Tibial nerve (tissue), 4 donors: ENCODE measurements around the gene MYH7. TPM values are rescaled to one million over a fixed set of nuclear protein-coding genes. Genes with fewer than 3 reads are reported as not detected.

Experiments used
- DNase-seq, 2 donors: peaks; one replicate each; pipeline ENCODE4 v3.0.0-alpha.2; 2019; ENCODE audit warnings: low spot score in 2 of 2
- H3K27ac ChIP-seq, 4 donors: fragments of 200-600 bp; sonication (generic) in 3 of 4; one replicate each; pipeline ENCODE4 v1.5.1; 2017 to 2019; ENCODE audit warnings: mild to moderate bottlenecking in 1 of 4
- H3K27me3 ChIP-seq, 2 donors: fragments of 200-600 bp; sonication (generic) in 1 of 2; one replicate each; pipeline versions ENCODE4 v1.5.1 to v1.6.0; 2017 to 2019
- H3K36me3 ChIP-seq, 3 donors: fragments of 200-600 bp; sonication (generic); one replicate each; pipeline ENCODE4 v1.5.1; 2018 to 2019
- H3K4me1 ChIP-seq, 4 donors: fragments of 200-600 bp; sonication (generic) in 3 of 4; one replicate each; pipeline ENCODE4 v1.5.1; 2017 to 2019
- H3K4me3 ChIP-seq, 4 donors: fragments of 200-600 bp; sonication (generic) in 3 of 4; one replicate each; pipeline ENCODE4 v1.5.1; 2017 to 2019; ENCODE audit warnings: mild to moderate bottlenecking in 1 of 4, moderate library complexity in 1 of 4
- H3K9me3 ChIP-seq, 4 donors: fragments of 200-600 bp; sonication (generic) in 3 of 4; one replicate each; pipeline ENCODE4 v1.5.1; 2017 to 2019
- CTCF ChIP-seq, 5 experiments: fragments of 200-600 bp in 3 of 5; fragments of 450-650 bp in 2 of 5; sonication (generic) in 3 of 5; IDR thresholded peaks; one replicate each; pipeline ENCODE4 v1.5.1; 2016 to 2019; ENCODE audit warnings: antibody characterized with exemption in 5 of 5, mild to moderate bottlenecking in 3 of 5, moderate library complexity in 2 of 5
- EP300 ChIP-seq, 2 donors: sonication (generic); formaldehyde crosslinking; IDR thresholded peaks; one replicate each; pipeline ENCODE4 v1.6.1; 2017; ENCODE audit warnings: antibody characterized with exemption in 2 of 2, mild to moderate bottlenecking in 1 of 2
- POLR2A ChIP-seq, 2 donors: fragments of 450-650 bp; IDR thresholded peaks; one replicate each; pipeline ENCODE4 v1.6.1; 2017; ENCODE audit warnings: antibody characterized with exemption in 2 of 2, mild to moderate bottlenecking in 2 of 2, moderate library complexity in 2 of 2
- WGBS, 2 donors: methylation state at CpG; one replicate each; pipeline ENCODE4 v1.1.5; 2018; 5-methylcytosine and 5-hydroxymethylcytosine counted together
- total RNA-seq, 4 donors: library from RNA; depleted of rRNA; stranded (reverse); fragments of >200 nt; gene quantifications; one replicate each; pipeline ENCODE4 v1.1.0, GENCODE V29; 2016

Gene MYH7
- total RNA-seq, 4 donors from 2014 or later: 0.90 TPM; not detected in 3

DNA sequence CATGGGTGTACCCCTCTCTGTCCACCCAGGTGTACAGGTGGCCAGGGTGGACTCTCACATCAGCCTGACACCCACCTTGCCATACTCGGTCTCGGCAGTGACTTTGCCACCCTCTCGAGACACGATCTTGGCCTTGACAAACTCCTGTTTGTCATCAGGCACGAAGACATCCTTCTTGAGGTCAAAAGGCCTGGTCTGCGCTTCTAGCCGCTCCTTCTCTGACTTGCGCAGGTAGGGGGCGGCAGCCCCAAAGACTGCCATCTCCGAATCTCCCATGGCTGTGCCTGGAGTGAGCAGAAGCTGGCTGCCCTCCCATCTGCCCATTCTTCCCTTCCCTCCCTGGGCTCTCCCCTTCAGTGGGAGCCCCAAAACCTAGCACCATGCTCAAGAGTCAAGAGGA is 2.0 kb downstream of the MYH7 start:
- Histone ChIP-seq H3K4me3 (no peak overlapping the region), H3K36me3 (no peaks in the 10 kb centered on the region), H3K27me3 (no peaks in the 10 kb centered on the region), H3K9me3 (no peaks in the 10 kb centered on the region), H3K27ac (no peak overlapping the region), H3K4me1 (no peaks in the 10 kb centered on the region)
- TF ChIP-seq POLR2A (IDR thresholded peaks at IDR 0.05): no peak
- TF ChIP-seq CTCF (IDR thresholded peaks at IDR 0.05): no peak
- no peak for TF ChIP-seq EP300 (IDR thresholded peaks at IDR 0.05)
- DNase-seq: no peak
- 77 to 86% methylated on average over 9 to 10 of the region's 10 CpGs for WGBS, 2 donors

- no peak overlapping the region for H3K27ac ChIP-seq
- no peaks in the 10 kb centered on the region for H3K4me1 ChIP-seq
- TF ChIP-seq CTCF (IDR thresholded peaks at IDR 0.05): no peak
- TF ChIP-seq POLR2A (IDR thresholded peaks at IDR 0.05): no peak
- TF ChIP-seq EP300 (IDR thresholded peaks at IDR 0.05): no peak
- H3K4me3 ChIP-seq: no peak overlapping the region
- no peak for DNase-seq
- H3K9me3 ChIP-seq: no peaks in the 10 kb centered on the region
- 84 to 85% methylated on average over 10 of the region's 10 CpGs for WGBS, 2 donors
- no peaks in the 10 kb centered on the region for H3K36me3 ChIP-seq
- H3K27me3 ChIP-seq: no peaks in the 10 kb centered on the region
Measured at GRCh38 chr14:23432946-23433345, 2.5 kb downstream of the MYH7 start.

DNA sequence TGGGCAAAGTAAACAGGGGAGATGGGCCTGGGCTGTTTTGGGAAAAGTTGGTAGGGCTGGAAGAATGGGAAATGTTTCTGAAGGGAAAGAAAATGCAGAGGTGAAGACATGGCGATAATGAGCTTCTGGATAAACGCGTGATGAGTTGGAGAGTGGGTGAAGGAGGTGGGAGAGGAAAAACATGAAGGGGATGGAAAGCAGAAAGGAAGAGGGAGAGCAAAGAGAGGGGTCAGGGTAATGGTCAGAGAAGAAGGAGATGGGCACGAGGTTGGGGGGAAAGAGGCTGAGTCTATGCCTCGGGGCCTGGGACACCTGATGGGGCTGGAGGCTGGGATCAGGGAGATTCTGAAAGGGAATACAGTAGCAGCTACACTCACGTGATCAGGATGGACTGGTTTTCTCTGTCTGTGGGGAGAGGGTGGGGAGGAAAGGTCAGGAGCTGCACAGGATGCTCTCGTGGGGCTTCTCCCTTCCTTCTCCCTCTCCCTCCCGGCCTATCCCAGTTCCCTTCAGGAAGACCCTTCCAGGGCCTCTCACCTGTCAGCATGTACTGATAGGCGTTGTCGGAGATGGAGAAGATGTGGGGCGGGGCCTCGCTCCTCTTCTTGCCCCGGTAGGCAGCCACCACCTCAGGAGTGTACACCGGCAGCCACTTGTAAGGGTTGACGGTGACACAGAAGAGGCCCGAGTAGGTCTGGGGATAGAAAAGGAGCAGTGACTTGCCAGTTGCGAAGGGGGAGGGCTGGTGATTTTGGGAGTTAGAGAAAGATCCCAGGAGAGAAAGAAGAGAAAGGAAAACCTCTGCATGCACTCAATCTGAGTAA is 3.1 kb downstream of the MYH7 start:
- Histone ChIP-seq H3K27ac (no peak overlapping the region), H3K27me3 (no peaks in the 10 kb centered on the region), H3K4me3 (no peak overlapping the region), H3K4me1 (no peaks in the 10 kb centered on the region), H3K36me3 (no peaks in the 10 kb centered on the region), H3K9me3 (no peaks in the 10 kb centered on the region)
- DNase-seq: no peak
- TF ChIP-seq CTCF (IDR thresholded peaks at IDR 0.05): no peak
- 84% methylated on average over 17 of the region's 17 CpGs for WGBS, 2 donors

DNA sequence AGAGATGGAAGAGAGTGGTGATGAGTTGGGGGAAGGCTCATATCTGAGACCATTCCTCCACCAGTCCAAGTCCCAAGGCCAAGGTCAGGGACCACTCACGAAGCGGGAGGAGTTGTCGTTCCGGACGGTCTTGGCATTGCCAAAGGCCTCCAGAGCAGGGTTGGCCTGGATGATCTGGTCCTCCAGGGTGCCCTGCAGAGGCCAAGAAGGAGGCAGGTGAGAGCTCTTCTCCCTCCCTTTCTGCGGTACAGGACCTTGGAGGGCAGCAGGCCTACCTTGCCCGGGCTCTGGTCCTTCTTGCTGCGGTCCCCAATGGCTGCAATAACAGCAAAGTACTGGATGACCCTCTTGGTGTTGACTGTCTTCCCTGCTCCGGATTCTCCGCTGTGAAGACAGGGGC is 4.0 kb downstream of the MYH7 start:
- Histone ChIP-seq H3K36me3 (no peaks in the 10 kb centered on the region), H3K9me3 (no peaks in the 10 kb centered on the region), H3K4me3 (no peak overlapping the region), H3K4me1 (no peaks in the 10 kb centered on the region), H3K27me3 (no peaks in the 10 kb centered on the region), H3K27ac (no peak overlapping the region)
- DNase-seq: no peak
- WGBS, 2 donors: 86 to 93% methylated on average over 10 of the region's 10 CpGs
- TF ChIP-seq POLR2A (IDR thresholded peaks at IDR 0.05): no peak
- TF ChIP-seq EP300 (IDR thresholded peaks at IDR 0.05): no peak
- TF ChIP-seq CTCF (IDR thresholded peaks at IDR 0.05): no peak

DNA sequence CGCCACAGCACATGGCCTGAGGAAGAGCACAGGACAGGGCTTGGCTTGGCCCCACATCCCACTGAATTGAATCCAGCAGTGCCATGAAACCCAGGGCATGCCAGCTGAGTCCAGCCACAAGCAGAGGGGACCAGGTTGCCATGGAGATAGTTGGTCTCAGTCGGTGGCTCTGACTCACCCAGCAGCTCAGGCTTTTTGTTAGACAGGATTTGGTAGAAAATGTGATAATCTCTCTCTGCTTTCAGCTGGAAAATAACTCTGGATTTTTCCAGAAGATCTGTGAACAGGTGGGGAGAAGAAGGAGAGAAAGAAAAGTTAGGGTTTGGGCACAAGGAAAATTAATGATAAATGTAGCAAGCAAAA is 4.8 kb downstream of the MYH7 start:
- TF ChIP-seq EP300 (IDR thresholded peaks at IDR 0.05) (no peak), POLR2A (IDR thresholded peaks at IDR 0.05) (no peak), CTCF (IDR thresholded peaks at IDR 0.05) (no peak)
- Histone ChIP-seq H3K4me3 (no peak overlapping the region), H3K9me3 (no peaks in the 10 kb centered on the region), H3K27ac (no peak overlapping the region), H3K4me1 (no peaks in the 10 kb centered on the region), H3K27me3 (no peaks in the 10 kb centered on the region), H3K36me3 (no peaks in the 10 kb centered on the region)
- 33 to 40% methylated on average over 2 of the region's 2 CpGs for WGBS, 2 donors
- no peak for DNase-seq
